Osteoblast (primary cell): ENCODE results near the gene TMEM132A. TPM values are rescaled to one million over a fixed set of nuclear protein-coding genes. Genes with fewer than 3 reads are reported as not detected.

ENCODE experiments used
- DNase-seq: peaks from one replicate; pipeline ENCODE4 v3.0.0; 2011; ENCODE audit warnings: low spot score, mixed read lengths; ENCODE audit not compliant: insufficient read length; ENCODE audit errors: missing footprints
- H2AFZ ChIP-seq: 2 replicates; pipeline ENCODE4 v1.6.0; 2011; ENCODE audit warnings: mild to moderate bottlenecking, low read length
- H3K27ac ChIP-seq: 2 replicates; pipeline ENCODE4 v1.5.1; 2011; ENCODE audit warnings: mild to moderate bottlenecking, low read depth, low read length, moderate library complexity
- H3K27me3 ChIP-seq: 2 replicates; pipeline ENCODE4 v1.6.0; 2012; ENCODE audit warnings: mild to moderate bottlenecking, control low read depth, inconsistent platforms, low read length, moderate library complexity; ENCODE audit not compliant: insufficient read depth
- H3K36me3 ChIP-seq: 2 replicates; pipeline ENCODE4 v1.5.1; 2011; ENCODE audit warnings: mild to moderate bottlenecking, low read length, control low read depth, moderate library complexity; ENCODE audit not compliant: insufficient read depth
- H3K4me1 ChIP-seq: 2 replicates; pipeline ENCODE4 v1.5.1; 2011; ENCODE audit warnings: mild to moderate bottlenecking, low read length, control low read depth, moderate library complexity; ENCODE audit not compliant: insufficient read depth
- H3K4me2 ChIP-seq: 2 replicates; pipeline ENCODE4 v1.6.0; 2011; ENCODE audit warnings: mild to moderate bottlenecking, low read length; ENCODE audit not compliant: insufficient read depth
- H3K4me3 ChIP-seq: fragments of 200-600 bp; sonication (generic); 3 replicates; pipeline ENCODE4 v1.5.1; 2012; ENCODE audit warnings: mild to moderate bottlenecking, low read length, inconsistent platforms; ENCODE audit not compliant: insufficient read depth
- H3K79me2 ChIP-seq: 2 replicates; pipeline ENCODE4 v1.6.0; 2012; ENCODE audit warnings: mild to moderate bottlenecking, low read length, control low read depth, inconsistent platforms; ENCODE audit not compliant: insufficient read depth
- H3K9me3 ChIP-seq: 2 replicates; pipeline ENCODE4 v1.5.1; 2011; ENCODE audit warnings: low read depth, low read length, control low read depth
- H4K20me1 ChIP-seq: 2 replicates; pipeline ENCODE4 v1.6.0; 2012; ENCODE audit warnings: mild to moderate bottlenecking, low read length, control low read depth; ENCODE audit not compliant: insufficient read depth
- CTCF ChIP-seq: IDR thresholded peaks from 2 replicates; pipeline ENCODE4 v1.5.1; 2011; ENCODE audit warnings: mild to moderate bottlenecking, low read depth, low read length, moderate library complexity; ENCODE audit errors: extremely low read depth
- total RNA-seq: library from RNA; depleted of rRNA; stranded (reverse); fragments of >200 nt; gene quantifications from 2 replicates; pipeline ENCODE4 v1.2.3, GENCODE V29; 2012

The TMEM132A gene
- total RNA-seq, 1 donor: 19.5 TPM

- no peak overlapping the region for H3K27ac ChIP-seq
- no peak overlapping the region for H2AFZ ChIP-seq
- peaks cover 4% of the 10 kb centered on the region for H4K20me1 ChIP-seq
- H3K4me3 ChIP-seq: no peak overlapping the region
- no peaks in the 10 kb centered on the region for H3K4me1 ChIP-seq
- no peaks in the 10 kb centered on the region for H3K9me3 ChIP-seq
- DNase-seq: no peak
- no peaks in the 10 kb centered on the region for H3K36me3 ChIP-seq
- H3K4me2 ChIP-seq: no peak overlapping the region
- no peaks in the 10 kb centered on the region for H3K27me3 ChIP-seq
- no peaks in the 10 kb centered on the region for H3K79me2 ChIP-seq
- TF ChIP-seq CTCF: peak; percentile 10
Measured at GRCh38 chr11:60944490-60945294, 20.4 kb downstream of the TMEM132A start.

DNA sequence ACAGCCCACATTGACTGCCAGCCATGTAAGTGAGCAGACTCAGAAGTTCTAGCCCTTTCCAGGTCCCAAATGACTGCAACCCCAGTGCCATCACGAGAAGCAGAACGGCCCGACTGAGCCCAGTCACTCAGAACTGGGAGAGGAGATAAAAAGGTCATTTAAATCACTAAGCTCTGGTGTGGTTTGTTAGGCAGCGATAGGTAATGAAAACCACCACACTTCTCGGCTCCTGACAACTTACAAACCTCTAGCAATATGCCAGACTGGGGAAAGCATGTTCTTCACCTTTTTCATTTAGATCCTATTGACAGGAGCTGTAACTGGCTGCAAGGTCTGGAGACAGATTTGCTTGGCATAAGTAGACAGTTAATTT lies 21.0 kb downstream of the TMEM132A start:
- Histone ChIP-seq H3K4me3 (no peak overlapping the region), H3K27ac (no peak overlapping the region), H4K20me1 (peaks cover 4% of the 10 kb centered on the region), H3K4me1 (no peaks in the 10 kb centered on the region), H3K4me2 (no peak overlapping the region), H2AFZ (no peak overlapping the region), H3K79me2 (no peaks in the 10 kb centered on the region), H3K27me3 (no peaks in the 10 kb centered on the region), H3K9me3 (no peaks in the 10 kb centered on the region), H3K36me3 (no peaks in the 10 kb centered on the region)
- no peak for TF ChIP-seq CTCF
- no peak for DNase-seq

- Histone ChIP-seq H3K27me3 (no peaks in the 10 kb centered on the region), H3K4me1 (no peaks in the 10 kb centered on the region), H3K27ac (no peak overlapping the region), H3K4me2 (no peak overlapping the region), H3K9me3 (no peaks in the 10 kb centered on the region), H3K79me2 (no peaks in the 10 kb centered on the region), H3K36me3 (no peaks in the 10 kb centered on the region), H4K20me1 (peaks cover 4% of the 10 kb centered on the region), H3K4me3 (no peak overlapping the region), H2AFZ (no peak overlapping the region)
- TF ChIP-seq CTCF: no peak
- no peak for DNase-seq
Measured at GRCh38 chr11:60946601-60947264, 22.5 kb downstream of the TMEM132A start.

DNA sequence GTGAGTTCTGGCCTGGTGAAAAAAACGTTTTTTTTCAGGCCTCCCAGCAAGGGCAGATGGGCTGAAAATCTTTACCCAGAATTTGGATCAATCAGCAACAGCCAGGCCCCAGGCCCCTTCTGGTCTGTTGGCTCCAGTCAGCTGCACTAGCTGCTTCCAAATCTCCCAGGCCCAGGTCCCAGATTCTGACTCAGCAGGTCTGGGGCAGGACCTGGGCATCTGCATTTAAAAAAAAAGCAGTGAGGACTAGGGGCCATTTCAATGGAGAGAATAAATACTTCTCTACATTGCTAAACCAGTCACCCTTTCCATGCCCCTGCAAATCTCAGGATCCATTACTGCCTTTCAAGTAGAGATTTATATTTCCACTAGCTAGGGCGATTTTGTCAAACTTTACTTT lies 23.4 kb downstream of the TMEM132A start:
- Histone ChIP-seq H3K9me3 (no peaks in the 10 kb centered on the region), H3K4me1 (peaks cover 5% of the 10 kb centered on the region), H3K4me3 (no peak overlapping the region), H3K27ac (no peak overlapping the region), H3K4me2 (no peak overlapping the region), H4K20me1 (peaks cover 4% of the 10 kb centered on the region), H3K36me3 (no peaks in the 10 kb centered on the region), H2AFZ (no peak overlapping the region), H3K27me3 (no peaks in the 10 kb centered on the region), H3K79me2 (no peaks in the 10 kb centered on the region)
- DNase-seq: no peak
- TF ChIP-seq CTCF: no peak
